NCI-H2081 (cell line): ENCODE measurements around the gene SLC35E4.
"Not testable (repeated sequence)": the region's sequence is repeated elsewhere in the genome, so short reads cannot be mapped to it uniquely, and the experiment has no call there.

Experiments used
- DNase-seq, 2 experiments: peaks; one replicate each; lab custom pipeline; 2025; lab: John Stamatoyannopoulos, UW

Gene SLC35E4

DNA sequence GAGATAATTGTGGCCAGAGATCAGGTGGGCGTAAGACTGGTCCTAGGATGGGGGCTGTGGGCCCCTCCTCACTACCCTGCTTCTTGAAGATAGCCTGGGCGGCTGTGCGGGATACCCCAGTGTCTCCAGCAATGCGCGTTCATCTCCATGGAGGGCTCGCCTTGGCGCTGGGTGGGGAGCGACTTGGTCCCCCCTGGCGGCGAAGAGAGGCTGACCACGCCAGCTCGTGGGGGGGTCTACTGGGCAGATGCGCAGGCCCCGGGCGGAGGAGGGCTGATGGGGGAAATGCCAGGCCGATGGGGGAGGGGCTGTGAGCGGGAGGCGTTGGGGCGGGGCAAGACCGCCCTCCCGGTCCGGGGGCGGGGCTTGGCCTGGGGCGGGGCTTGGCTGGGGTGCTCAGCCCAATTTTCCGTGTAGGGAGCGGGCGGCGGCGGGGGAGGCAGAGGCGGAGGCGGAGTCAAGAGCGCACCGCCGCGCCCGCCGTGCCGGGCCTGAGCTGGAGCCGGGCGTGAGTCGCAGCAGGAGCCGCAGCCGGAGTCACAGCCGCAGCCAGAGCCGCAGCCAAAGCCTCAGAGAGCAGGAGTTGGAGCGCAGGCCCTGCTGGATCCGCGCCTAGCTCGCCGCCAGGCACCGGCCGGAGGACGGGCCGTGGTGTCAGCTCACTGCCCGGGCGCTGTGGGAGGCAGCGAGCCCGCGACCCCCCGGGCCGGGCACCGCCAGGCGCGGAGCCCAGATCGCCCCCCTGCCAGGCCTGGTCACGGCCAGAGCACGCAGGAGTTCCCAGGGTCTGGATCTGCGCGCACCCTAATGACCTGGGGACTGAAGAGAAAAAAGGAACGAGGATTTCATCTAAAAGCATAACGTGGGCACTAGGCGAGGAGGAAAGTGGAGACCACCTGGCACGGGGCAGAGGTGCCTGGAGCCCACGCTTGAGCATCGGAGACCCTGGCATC lies at the start of gene SLC35E4:
SLC35E4 (plus strand) TSS at position 509 of the 953 bp plus-strand sequence. CDS start 670 bp downstream, outside the sequence.
- peak; percentile 66 to 70 for DNase-seq

- no peak for DNase-seq
Measured at GRCh38 chr22:30586414-30586813, 49.2 kb upstream of the SLC35E4 start.

DNA sequence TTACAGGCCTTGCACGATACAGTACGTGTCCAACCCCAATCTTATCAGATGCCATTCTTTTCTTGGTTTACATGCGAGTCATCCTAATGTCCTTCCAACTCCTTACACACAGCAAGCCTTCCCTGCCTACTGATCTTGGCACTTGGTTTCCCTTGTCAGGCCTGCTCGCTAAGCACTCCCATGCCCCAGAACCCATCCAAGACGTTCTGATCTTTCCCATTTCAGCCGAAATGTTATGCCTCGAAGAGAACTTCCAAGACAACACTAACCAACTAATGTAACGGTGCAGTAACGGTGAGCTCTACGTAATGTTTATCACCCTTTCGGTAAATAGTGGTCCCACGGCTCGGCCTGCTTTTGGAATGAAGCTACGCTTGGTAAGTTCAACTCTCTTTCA lies 44.4 kb upstream of the SLC35E4 start:
- DNase-seq, result no peak

- DNase-seq, result peak; percentile 93 to 97
Measured at GRCh38 chr22:30591588-30592359, 43.8 kb upstream of the SLC35E4 start, which contains the start of gene PES1. Gene PES1 (minus strand): TSS chr22:30591910. CDS start chr22:30591833, 77 bp downstream.

GRCh38 chr22:30592360-30592713 lies 43.2 kb upstream of the SLC35E4 start:
- DNase-seq, result not testable (repeated sequence)

DNA sequence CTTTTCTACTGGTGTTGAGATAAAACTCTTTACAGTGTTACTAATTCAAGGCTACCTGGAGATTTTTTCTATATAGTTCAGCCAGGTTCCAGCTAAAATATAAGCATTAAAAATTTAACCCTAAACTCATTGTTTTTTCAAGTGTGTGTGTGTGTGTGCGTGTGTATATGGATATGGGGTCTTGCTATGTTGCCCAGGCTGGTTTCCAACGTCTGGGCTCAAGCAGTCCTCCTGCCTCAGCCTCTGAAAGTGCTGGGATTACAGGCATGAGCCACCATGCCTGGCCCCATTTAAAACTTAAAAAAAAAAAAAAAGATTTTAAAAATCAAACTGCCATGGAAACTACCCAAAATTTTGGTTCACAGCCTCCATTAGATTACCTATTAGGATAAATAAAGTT lies 39.4 kb upstream of the SLC35E4 start:
- no peak for DNase-seq

GRCh38 chr22:30596886-30597285 lies 38.7 kb upstream of the SLC35E4 start:
- DNase-seq, result no peak

- DNase-seq, result no peak
Measured at GRCh38 chr22:30598986-30599385, 36.6 kb upstream of the SLC35E4 start.

GRCh38 chr22:30600921-30601320 lies 34.7 kb upstream of the SLC35E4 start:
- no peak for DNase-seq

DNA sequence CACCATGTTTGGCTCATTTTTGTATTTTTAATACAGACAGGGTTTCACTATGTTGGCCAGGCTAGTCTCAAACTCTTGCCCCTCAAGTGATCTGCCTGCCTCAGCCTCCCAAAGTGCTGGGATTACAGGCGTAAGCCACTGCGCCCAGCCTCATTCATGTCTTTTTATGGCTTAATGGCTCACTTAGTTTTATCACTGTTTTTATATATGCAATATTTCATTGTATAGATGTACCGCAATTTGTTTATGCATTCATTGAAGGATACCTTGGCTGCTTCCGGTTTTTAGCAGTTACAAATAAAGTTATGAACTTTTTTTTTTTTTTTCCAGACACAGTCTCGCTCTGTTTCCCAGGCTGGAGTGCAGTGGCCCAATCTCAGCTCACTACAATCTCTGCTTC lies 34.1 kb upstream of the SLC35E4 start:
- no peak for DNase-seq

GRCh38 chr22:30602049-30602448 lies 33.5 kb upstream of the SLC35E4 start:
- DNase-seq, result no peak

- no peak for DNase-seq
Measured at GRCh38 chr22:30603801-30604200, 31.8 kb upstream of the SLC35E4 start.

DNA sequence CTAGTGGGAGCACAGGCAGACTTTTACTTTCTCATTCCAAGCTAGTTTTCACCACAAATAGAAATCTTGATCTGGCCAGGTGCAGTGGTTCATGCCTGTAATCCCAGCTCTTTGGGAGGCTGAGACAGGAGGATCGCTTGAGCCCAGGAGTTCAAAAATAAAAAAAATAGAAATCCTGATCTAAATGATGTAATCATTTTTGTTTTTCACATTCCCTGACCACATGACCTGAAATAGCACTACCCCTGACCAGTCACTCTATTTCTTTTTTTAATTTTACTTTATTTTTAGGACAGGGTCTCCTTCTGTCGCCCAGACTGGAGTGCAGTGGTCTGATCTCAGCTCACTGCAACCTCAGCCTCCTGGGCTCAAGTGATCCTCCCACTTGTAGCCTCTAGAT lies 30.9 kb upstream of the SLC35E4 start:
- no peak for DNase-seq

- peak in 1 of 2 experiments; percentile 7 for DNase-seq
Measured at GRCh38 chr22:30605449-30606110, 30.0 kb upstream of the SLC35E4 start.

- DNase-seq, result peak; percentile 5 to 17
Measured at GRCh38 chr22:30606455-30607299, 28.9 kb upstream of the SLC35E4 start, which contains the start of gene TCN2. Gene TCN2 (plus strand): TSS chr22:30607174. CDS start chr22:30607332, 158 bp downstream.

GRCh38 chr22:30607300-30607930 lies 28.2 kb upstream of the SLC35E4 start:
- DNase-seq, result no peak

DNA sequence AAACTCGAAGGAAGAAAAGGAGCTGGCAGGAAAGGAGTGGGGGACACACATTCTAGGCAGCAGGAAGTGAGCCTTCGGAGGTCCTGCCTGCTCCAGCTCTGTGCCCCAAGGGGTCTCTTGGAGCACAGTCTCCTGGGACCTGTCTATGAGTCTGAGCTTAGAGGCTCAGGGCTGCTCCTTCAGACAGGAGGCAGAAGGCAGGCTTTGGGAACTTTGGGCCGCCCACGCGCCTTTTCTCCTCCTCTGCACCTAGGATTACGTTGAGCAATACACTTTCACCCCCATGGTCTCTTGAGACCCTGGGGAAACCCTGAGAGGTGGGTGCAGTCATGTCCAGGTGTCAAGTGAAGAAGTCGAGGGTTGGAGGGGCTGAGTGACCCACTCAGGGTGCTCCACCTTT lies 27.6 kb upstream of the SLC35E4 start:
- no peak for DNase-seq

- DNase-seq, result no peak
Measured at GRCh38 chr22:30609260-30610185, 26.1 kb upstream of the SLC35E4 start.

GRCh38 chr22:30610299-30610698 lies 25.3 kb upstream of the SLC35E4 start:
- no peak for DNase-seq

GRCh38 chr22:30611197-30611596 lies 24.4 kb upstream of the SLC35E4 start:
- no peak for DNase-seq
